ENCODE data around the gene YBX3. TPM values are rescaled to one million over a fixed set of nuclear protein-coding genes. Genes with fewer than 3 reads are reported as not detected.

YBX3 gene
- polyA plus RNA-seq, 3 donors from 2014 or later, result 1.5 to 8.2 (median 4.7) TPM

DNA sequence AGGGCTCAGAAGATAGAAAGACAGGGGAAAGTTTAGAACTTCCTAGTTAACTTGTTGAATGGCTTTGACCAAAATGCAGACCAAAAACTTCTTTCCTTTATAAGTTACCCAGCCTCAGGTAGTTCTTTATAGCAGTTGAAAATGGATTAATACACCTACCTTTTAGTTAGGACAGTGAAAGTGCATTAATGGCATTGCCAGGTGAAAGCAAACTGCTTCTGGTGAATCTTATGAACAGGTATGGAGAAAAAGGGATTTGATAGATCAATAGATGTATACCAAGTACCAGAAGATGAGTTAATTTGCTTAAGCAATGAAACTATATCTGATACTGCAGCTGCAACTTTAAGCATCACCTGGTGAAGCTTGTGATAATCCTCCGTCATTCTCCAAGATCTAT is 35.1 kb downstream of the YBX3 start:
- H3K4me1 Mint-ChIP-seq, result no peaks in the 10 kb centered on the region
- no peak overlapping the region for H3K4me3 Mint-ChIP-seq
- peaks cover 0 to 5% (median 0%) of the 10 kb centered on the region in 3 donors for H3K36me3 Mint-ChIP-seq
- H3K27ac Mint-ChIP-seq, result no peak overlapping the region
- peaks cover 0 to 2% (median 0%) of the 10 kb centered on the region in 6 donors for H3K9me3 Mint-ChIP-seq
- H3K27me3 Mint-ChIP-seq (ENCODE audit: low read depth in 3 of 3), result peaks cover 0 to 3% (median 2%) of the 10 kb centered on the region in 3 donors
- no peak for DNase-seq

DNA sequence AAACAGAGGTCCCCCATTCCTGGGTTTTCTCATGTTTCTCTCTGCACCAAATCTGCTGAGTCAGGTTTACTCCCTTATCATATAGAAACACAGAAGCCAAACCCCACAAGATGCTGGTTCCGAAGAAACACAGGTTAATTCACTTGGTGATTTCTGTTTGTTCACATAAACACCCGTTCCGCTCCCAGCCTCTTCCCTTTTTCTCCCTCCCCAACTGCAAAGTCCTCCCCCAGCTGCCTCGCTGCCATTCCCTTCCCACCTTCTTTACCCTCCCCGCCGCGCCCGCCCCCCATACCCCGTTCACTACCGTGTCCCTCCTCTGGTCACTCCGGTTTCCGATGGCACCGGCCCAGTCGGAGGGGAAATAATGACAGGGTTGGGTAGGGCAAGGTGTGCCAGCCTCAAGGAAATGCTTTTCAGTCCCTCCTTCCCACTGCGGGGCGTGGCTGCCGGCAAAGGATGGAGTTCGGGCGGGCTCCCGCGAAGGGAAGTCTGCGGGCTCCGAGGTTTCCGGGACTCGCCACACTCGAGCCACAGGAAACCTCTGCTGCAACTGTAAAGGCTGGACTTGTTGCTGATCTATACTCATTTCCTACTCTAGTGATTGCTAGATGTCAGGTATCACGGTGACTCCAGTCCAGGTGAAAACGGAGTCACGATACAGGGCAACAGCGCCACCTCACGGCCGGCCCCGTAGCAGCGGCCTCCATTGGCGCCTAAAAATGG is 49.3 kb downstream of the YBX3 start, which contains the start of gene STYK1:
STYK1 (minus strand) TSS at position 394 of the 726 bp plus-strand sequence. CDS start 39,434 bp downstream, outside the sequence.
- Mint-ChIP-seq H3K4me3 (peak within 1 kb of the TSS; percentile 83 to 92 (median 86)), H3K27ac (peak within 1 kb of the TSS; percentile 71 to 90 (median 80)), H3K4me1 (peaks cover 46 to 54% of the 10 kb centered on the region in 2 donors), H3K9me3 (no peaks in the 10 kb centered on the region), H3K36me3 (no peaks in the 10 kb centered on the region), H3K27me3 (ENCODE audit: low read depth in 3 of 3) (peaks cover 10 to 29% (median 18%) of the 10 kb centered on the region in 3 donors)
- peak; percentile 78 to 80 (median 80) for DNase-seq

DNA sequence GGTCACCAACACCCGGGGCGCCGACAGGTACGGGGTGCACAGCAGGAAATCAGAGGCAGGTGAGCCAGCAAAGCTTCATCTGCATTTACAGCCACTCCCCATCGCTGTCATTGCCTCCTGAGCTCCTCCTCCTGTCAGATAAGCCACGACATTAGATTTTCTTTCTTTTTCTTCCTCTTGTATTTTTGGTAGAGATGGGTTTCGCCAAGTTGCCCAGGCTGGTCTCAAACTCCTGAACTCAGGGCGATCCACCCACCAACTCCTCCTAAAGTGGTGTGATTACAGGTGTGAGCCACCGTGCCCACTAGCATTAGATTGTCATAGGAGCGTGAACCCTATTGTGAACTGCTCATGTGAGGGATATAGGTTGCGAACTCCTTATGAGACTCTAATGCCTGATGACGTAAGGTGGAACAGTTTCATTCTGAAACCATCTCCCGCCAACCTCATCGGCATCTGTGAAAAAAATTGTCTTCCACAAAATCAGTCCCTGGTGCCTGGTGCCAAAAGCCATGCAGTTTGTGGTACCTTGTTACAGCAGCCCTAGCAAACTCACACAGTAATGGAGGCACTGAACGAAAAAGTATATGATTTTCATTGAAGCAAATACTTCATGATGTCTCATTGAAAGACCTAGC is 50.8 kb downstream of the YBX3 start:
- peak overlapping the region; percentile 83 to 92 (median 86) for H3K4me3 Mint-ChIP-seq
- H3K9me3 Mint-ChIP-seq, result no peaks in the 10 kb centered on the region
- peak overlapping the region; percentile 71 to 84 (median 78) for H3K27ac Mint-ChIP-seq
- peak; percentile 10 to 45 (median 41) for DNase-seq
- H3K4me1 Mint-ChIP-seq, result peaks cover 54 to 69% of the 10 kb centered on the region in 2 donors
- peaks cover 13 to 22% (median 14%) of the 10 kb centered on the region in 3 donors for H3K27me3 Mint-ChIP-seq (ENCODE audit: low read depth in 3 of 3)
- H3K36me3 Mint-ChIP-seq, result no peaks in the 10 kb centered on the region

DNA sequence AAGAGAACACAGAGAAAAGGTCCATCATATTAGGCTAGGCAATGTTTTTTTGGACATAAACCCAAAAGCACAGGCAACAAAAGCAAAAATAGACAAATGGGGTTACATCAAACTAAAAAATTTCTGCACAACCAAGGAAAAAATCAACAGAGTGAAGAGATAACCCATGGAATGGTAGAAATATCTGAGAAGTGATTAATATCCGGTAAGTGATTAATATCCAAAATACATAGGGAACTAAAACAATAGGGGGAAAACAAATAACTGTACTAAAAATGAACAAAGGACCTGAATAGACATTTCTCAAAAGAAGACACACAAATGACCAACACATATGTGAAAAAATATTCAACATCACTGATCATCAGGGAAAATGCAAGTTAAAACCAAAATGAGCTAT is 53.6 kb downstream of the YBX3 start:
- no peak for DNase-seq
- Mint-ChIP-seq H3K4me1 (peaks cover 44 to 59% of the 10 kb centered on the region in 2 donors), H3K9me3 (no peaks in the 10 kb centered on the region), H3K36me3 (no peaks in the 10 kb centered on the region), H3K4me3 (no peak overlapping the region), H3K27me3 (ENCODE audit: low read depth in 3 of 3) (peaks cover 7 to 11% (median 11%) of the 10 kb centered on the region in 3 donors), H3K27ac (no peak overlapping the region)

- H3K4me1 Mint-ChIP-seq, result peaks cover 34 to 49% of the 10 kb centered on the region in 2 donors
- H3K9me3 Mint-ChIP-seq, result no peaks in the 10 kb centered on the region
- DNase-seq, result peak in 2 of 3 donors; percentile 5 to 9
- H3K4me3 Mint-ChIP-seq, result peak overlapping the region; percentile 59 to 72 (median 61)
- H3K27ac Mint-ChIP-seq, result peak overlapping the region in 4 of 6 donors; percentile 30 to 54 (median 36)
- H3K27me3 Mint-ChIP-seq (ENCODE audit: low read depth in 3 of 3), result peaks cover 0 to 7% (median 5%) of the 10 kb centered on the region in 3 donors
- no peaks in the 10 kb centered on the region for H3K36me3 Mint-ChIP-seq
Measured at GRCh38 chr12:10668526-10668925, 54.6 kb downstream of the YBX3 start.

- DNase-seq, result no peak
- peak overlapping the region in 1 of 6 donors; percentile 33 for H3K27ac Mint-ChIP-seq
- peak overlapping the region in 3 of 5 donors; percentile 16 to 40 (median 31) for H3K4me3 Mint-ChIP-seq
- no peaks in the 10 kb centered on the region for H3K9me3 Mint-ChIP-seq
- H3K36me3 Mint-ChIP-seq, result no peaks in the 10 kb centered on the region
- H3K4me1 Mint-ChIP-seq, result peaks cover 24 to 39% of the 10 kb centered on the region in 2 donors
- H3K27me3 Mint-ChIP-seq (ENCODE audit: low read depth in 3 of 3), result peaks cover 0 to 7% (median 5%) of the 10 kb centered on the region in 3 donors
Measured at GRCh38 chr12:10667581-10667980, 55.5 kb downstream of the YBX3 start.

GRCh38 chr12:10664499-10664898 is 58.6 kb downstream of the YBX3 start:
- no peaks in the 10 kb centered on the region for H3K36me3 Mint-ChIP-seq
- no peak overlapping the region for H3K4me3 Mint-ChIP-seq
- no peak for DNase-seq
- no peaks in the 10 kb centered on the region for H3K9me3 Mint-ChIP-seq
- H3K27ac Mint-ChIP-seq, result no peak overlapping the region
- H3K27me3 Mint-ChIP-seq (ENCODE audit: low read depth in 3 of 3), result peaks cover 0 to 9% (median 3%) of the 10 kb centered on the region in 3 donors
- H3K4me1 Mint-ChIP-seq, result peaks cover 10 to 23% of the 10 kb centered on the region in 2 donors

GRCh38 chr12:10663869-10664268 is 59.3 kb downstream of the YBX3 start:
- no peak overlapping the region for H3K27ac Mint-ChIP-seq
- peaks cover 10 to 16% of the 10 kb centered on the region in 2 donors for H3K4me1 Mint-ChIP-seq
- no peaks in the 10 kb centered on the region for H3K9me3 Mint-ChIP-seq
- no peak for DNase-seq
- no peak overlapping the region for H3K4me3 Mint-ChIP-seq
- peaks cover 0 to 11% (median 3%) of the 10 kb centered on the region in 3 donors for H3K27me3 Mint-ChIP-seq (ENCODE audit: low read depth in 3 of 3)
- no peaks in the 10 kb centered on the region for H3K36me3 Mint-ChIP-seq

GRCh38 chr12:10661338-10661737 is 61.8 kb downstream of the YBX3 start:
- DNase-seq, result no peak
- Mint-ChIP-seq H3K27ac (no peak overlapping the region), H3K27me3 (ENCODE audit: low read depth in 3 of 3) (peaks cover 3 to 12% (median 8%) of the 10 kb centered on the region in 3 donors), H3K9me3 (no peaks in the 10 kb centered on the region), H3K36me3 (no peaks in the 10 kb centered on the region), H3K4me1 (no peaks in the 10 kb centered on the region), H3K4me3 (no peak overlapping the region)

- DNase-seq, result no peak
- H3K27ac Mint-ChIP-seq, result no peak overlapping the region
- H3K36me3 Mint-ChIP-seq, result peaks cover 0 to 4% (median 0%) of the 10 kb centered on the region in 3 donors
- H3K9me3 Mint-ChIP-seq, result no peaks in the 10 kb centered on the region
- H3K4me1 Mint-ChIP-seq, result peaks cover 2 to 20% of the 10 kb centered on the region in 2 donors
- H3K27me3 Mint-ChIP-seq (ENCODE audit: low read depth in 3 of 3), result peaks cover 2 to 14% (median 13%) of the 10 kb centered on the region in 3 donors
- no peak overlapping the region for H3K4me3 Mint-ChIP-seq
Measured at GRCh38 chr12:10654003-10654402, 69.1 kb downstream of the YBX3 start.

DNA sequence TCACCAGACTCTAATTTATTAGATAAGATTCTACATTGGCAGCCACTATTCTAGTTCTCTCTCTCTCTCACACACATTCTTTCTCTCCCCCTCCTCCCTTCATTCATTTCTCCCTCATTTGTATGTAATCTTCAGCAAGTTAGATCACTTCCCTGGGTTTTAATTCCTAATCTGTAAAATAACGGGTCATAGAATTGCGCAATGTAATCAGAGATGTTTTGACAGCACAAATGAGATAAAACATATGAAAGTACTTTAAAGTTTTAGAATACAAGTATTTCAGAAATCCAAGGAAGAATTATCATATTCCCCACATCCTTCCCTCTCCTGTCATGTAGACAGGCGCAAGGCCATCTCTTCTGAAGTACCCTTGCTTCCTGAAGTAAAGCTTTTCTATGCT is 70.9 kb downstream of the YBX3 start:
- H3K27me3 Mint-ChIP-seq (ENCODE audit: low read depth in 3 of 3), result peaks cover 2 to 12% (median 8%) of the 10 kb centered on the region in 3 donors
- no peak overlapping the region for H3K4me3 Mint-ChIP-seq
- H3K36me3 Mint-ChIP-seq, result peaks cover 8 to 12% (median 8%) of the 10 kb centered on the region in 3 donors
- DNase-seq, result no peak
- peaks cover 0 to 8% (median 6%) of the 10 kb centered on the region in 6 donors for H3K9me3 Mint-ChIP-seq
- H3K4me1 Mint-ChIP-seq, result peaks cover 2 to 20% of the 10 kb centered on the region in 2 donors
- no peak overlapping the region for H3K27ac Mint-ChIP-seq
